Progenitor cell of endocrine pancreas (in vitro differentiated cells): ENCODE data around the gene SCGB2A2. TPM values are rescaled to one million over a fixed set of nuclear protein-coding genes. Genes with fewer than 3 reads are reported as not detected.

ENCODE experiments used
- DNase-seq: peaks from one replicate; pipeline ENCODE4 v3.0.0; 2021; ENCODE audit warnings: low spot score; ENCODE audit not compliant: unreplicated experiment
- H3K27ac Mint-ChIP-seq: 2 replicates; pipeline ENCODE4 v1.8.0; 2021; ENCODE audit warnings: mild to moderate bottlenecking, moderate library complexity, mixed read lengths
- H3K27me3 Mint-ChIP-seq: 2 replicates; pipeline ENCODE4 v1.8.0; 2021; ENCODE audit warnings: mixed read lengths
- H3K36me3 Mint-ChIP-seq: 2 replicates; pipeline ENCODE4 v1.8.0; 2022; ENCODE audit warnings: mixed read lengths; ENCODE audit not compliant: insufficient read depth
- H3K4me1 Mint-ChIP-seq: 2 replicates; pipeline ENCODE4 v1.8.0; 2021; ENCODE audit warnings: low read depth, mixed read lengths
- H3K4me3 Mint-ChIP-seq: 2 replicates; pipeline ENCODE4 v1.8.0; 2021; ENCODE audit warnings: low read depth, mild to moderate bottlenecking, moderate library complexity, mixed read lengths
- H3K9me3 Mint-ChIP-seq: 2 replicates; pipeline ENCODE4 v1.8.0; 2021; ENCODE audit warnings: low read depth, mixed read lengths
- total RNA-seq: library from RNA; stranded (reverse); gene quantifications from 2 replicates; pipeline ENCODE4 v1.2.1, GENCODE V29; 2021
- TF ChIP-seq, protein P1 (sequence below): fragments of 200-600 bp; sonication (generic); IDR thresholded peaks from one replicate; pipeline ENCODE4 v1.5.0; 2021; ENCODE audit warnings: antibody characterized with exemption, mild to moderate bottlenecking; ENCODE audit not compliant: unreplicated experiment

The SCGB2A2 gene
- total RNA-seq, 1 donor from 2014 or later, result not detected

- DNase-seq, result no peak
- H3K9me3 Mint-ChIP-seq, result no peaks in the 10 kb centered on the region
- H3K4me1 Mint-ChIP-seq, result no peaks in the 10 kb centered on the region
- no peaks in the 10 kb centered on the region for H3K36me3 Mint-ChIP-seq
- no peak overlapping the region for H3K4me3 Mint-ChIP-seq
- TF ChIP-seq, protein P1, sequence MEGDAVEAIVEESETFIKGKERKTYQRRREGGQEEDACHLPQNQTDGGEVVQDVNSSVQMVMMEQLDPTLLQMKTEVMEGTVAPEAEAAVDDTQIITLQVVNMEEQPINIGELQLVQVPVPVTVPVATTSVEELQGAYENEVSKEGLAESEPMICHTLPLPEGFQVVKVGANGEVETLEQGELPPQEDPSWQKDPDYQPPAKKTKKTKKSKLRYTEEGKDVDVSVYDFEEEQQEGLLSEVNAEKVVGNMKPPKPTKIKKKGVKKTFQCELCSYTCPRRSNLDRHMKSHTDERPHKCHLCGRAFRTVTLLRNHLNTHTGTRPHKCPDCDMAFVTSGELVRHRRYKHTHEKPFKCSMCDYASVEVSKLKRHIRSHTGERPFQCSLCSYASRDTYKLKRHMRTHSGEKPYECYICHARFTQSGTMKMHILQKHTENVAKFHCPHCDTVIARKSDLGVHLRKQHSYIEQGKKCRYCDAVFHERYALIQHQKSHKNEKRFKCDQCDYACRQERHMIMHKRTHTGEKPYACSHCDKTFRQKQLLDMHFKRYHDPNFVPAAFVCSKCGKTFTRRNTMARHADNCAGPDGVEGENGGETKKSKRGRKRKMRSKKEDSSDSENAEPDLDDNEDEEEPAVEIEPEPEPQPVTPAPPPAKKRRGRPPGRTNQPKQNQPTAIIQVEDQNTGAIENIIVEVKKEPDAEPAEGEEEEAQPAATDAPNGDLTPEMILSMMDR, result no peak
- H3K27me3 Mint-ChIP-seq, result peaks cover 48% of the 10 kb centered on the region
- H3K27ac Mint-ChIP-seq, result no peak overlapping the region
Measured at GRCh38 chr11:62266558-62266957, 3.4 kb upstream of the SCGB2A2 start.

GRCh38 chr11:62267050-62267449, 2.9 kb upstream of the SCGB2A2 start:
- no peak for DNase-seq
- no peaks in the 10 kb centered on the region for H3K36me3 Mint-ChIP-seq
- no peaks in the 10 kb centered on the region for H3K4me1 Mint-ChIP-seq
- no peaks in the 10 kb centered on the region for H3K9me3 Mint-ChIP-seq
- H3K4me3 Mint-ChIP-seq, result no peak overlapping the region
- TF ChIP-seq, protein P1, result no peak
- H3K27me3 Mint-ChIP-seq, result peaks cover 46% of the 10 kb centered on the region
- no peak overlapping the region for H3K27ac Mint-ChIP-seq

- no peaks in the 10 kb centered on the region for H3K4me1 Mint-ChIP-seq
- no peak for DNase-seq
- TF ChIP-seq, protein P1, result no peak
- no peak overlapping the region for H3K27ac Mint-ChIP-seq
- no peak overlapping the region for H3K4me3 Mint-ChIP-seq
- peaks cover 46% of the 10 kb centered on the region for H3K27me3 Mint-ChIP-seq
- H3K36me3 Mint-ChIP-seq, result no peaks in the 10 kb centered on the region
- H3K9me3 Mint-ChIP-seq, result no peaks in the 10 kb centered on the region
Measured at GRCh38 chr11:62267576-62267975, 2.4 kb upstream of the SCGB2A2 start.

- Mint-ChIP-seq H3K36me3 (no peaks in the 10 kb centered on the region), H3K9me3 (no peaks in the 10 kb centered on the region), H3K4me3 (no peak overlapping the region), H3K27ac (no peak overlapping the region), H3K27me3 (peaks cover 18% of the 10 kb centered on the region), H3K4me1 (no peaks in the 10 kb centered on the region)
- no peak for DNase-seq
- TF ChIP-seq, protein P1, result no peak
Measured at GRCh38 chr11:62273284-62273683, 3.3 kb downstream of the SCGB2A2 start.

DNA sequence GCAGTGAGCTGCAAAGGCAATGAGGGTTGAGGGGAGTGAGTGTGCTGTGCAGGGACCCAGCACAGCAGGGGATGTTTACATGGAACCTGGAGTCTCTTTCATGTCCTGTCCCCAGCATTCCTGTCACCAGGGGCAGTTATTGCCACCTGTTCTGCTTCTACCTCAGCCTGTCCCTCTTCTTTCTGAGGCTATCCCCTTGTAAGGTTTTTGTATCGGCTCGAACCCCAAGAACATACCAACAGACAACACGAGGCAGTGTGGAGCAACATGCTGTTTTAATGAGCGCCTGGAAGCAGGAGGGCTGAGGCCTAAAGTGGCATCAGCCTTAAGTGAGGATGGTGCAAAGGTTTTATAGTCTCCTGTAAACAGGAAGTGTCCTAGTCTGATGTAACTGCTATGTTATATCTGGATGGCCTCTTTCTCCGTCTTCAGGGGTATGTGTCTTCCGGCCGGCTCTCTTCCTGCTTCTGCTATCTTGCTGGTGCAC, 3.9 kb downstream of the SCGB2A2 start:
- peaks cover 15% of the 10 kb centered on the region for H3K27me3 Mint-ChIP-seq
- H3K36me3 Mint-ChIP-seq, result no peaks in the 10 kb centered on the region
- no peak overlapping the region for H3K27ac Mint-ChIP-seq
- H3K4me1 Mint-ChIP-seq, result no peaks in the 10 kb centered on the region
- DNase-seq, result no peak
- H3K9me3 Mint-ChIP-seq, result no peaks in the 10 kb centered on the region
- TF ChIP-seq, protein P1, result no peak
- H3K4me3 Mint-ChIP-seq, result no peak overlapping the region
